Hindlimb muscle (tissue), 1 donor: ENCODE results near the gene GABRR3. TPM values are rescaled to one million over a fixed set of nuclear protein-coding genes. Genes with fewer than 3 reads are reported as not detected.
A peak's percentile ranks its signal among the peaks of the same experiment; 100 is the strongest.

Source experiments
- DNase-seq: peaks from one replicate; pipeline ENCODE4 v3.0.0-alpha.2; 2013
- polyA plus RNA-seq: library from polyadenylated mRNA; unstranded; fragments of 120-200 nt; gene quantifications from one replicate; pipeline ENCODE4 v1.2.1, GENCODE V29; 2013; ENCODE audit not compliant: insufficient read length

The GABRR3 gene
- not detected for polyA plus RNA-seq

- no peak for DNase-seq
These were observed at the start of gene GABRR3 for GRCh38 chr3:98035208-98035607. GABRR3 (minus strand) TSS chr3:98035315; CDS start chr3:98034987, 328 bp downstream.

GRCh38 chr3:98073486-98073885, 38.4 kb upstream of the GABRR3 start:
- DNase-seq, result no peak

- no peak for DNase-seq
These were observed 35.7 kb upstream of the GABRR3 start for GRCh38 chr3:98070840-98071239.

- no peak for DNase-seq
These were observed 33.7 kb upstream of the GABRR3 start for GRCh38 chr3:98068824-98069223.

- DNase-seq, result no peak
These were observed 23.3 kb upstream of the GABRR3 start for GRCh38 chr3:98058244-98058960.

- no peak for DNase-seq
These were observed 22.5 kb upstream of the GABRR3 start for GRCh38 chr3:98057631-98058030.

GRCh38 chr3:98056035-98056434, 20.9 kb upstream of the GABRR3 start:
- DNase-seq, result no peak

GRCh38 chr3:98049271-98049670, 14.2 kb upstream of the GABRR3 start:
- DNase-seq, result no peak

- no peak for DNase-seq
These were observed 13.5 kb upstream of the GABRR3 start for GRCh38 chr3:98048586-98048985.

GRCh38 chr3:98041350-98041749, 6.2 kb upstream of the GABRR3 start:
- no peak for DNase-seq

GRCh38 chr3:98039322-98040024, 4.4 kb upstream of the GABRR3 start:
- peak; percentile 78 for DNase-seq

- DNase-seq, result no peak
These were observed 3.8 kb upstream of the GABRR3 start for GRCh38 chr3:98038876-98039275.

GRCh38 chr3:98038286-98038685, 3.2 kb upstream of the GABRR3 start:
- no peak for DNase-seq

GRCh38 chr3:98034486-98034885, 629 bp downstream of the GABRR3 start:
- DNase-seq, result no peak

GRCh38 chr3:98034036-98034435, 1.1 kb downstream of the GABRR3 start:
- no peak for DNase-seq

- no peak for DNase-seq
These were observed 2.2 kb downstream of the GABRR3 start for GRCh38 chr3:98032904-98033303.

- DNase-seq, result no peak
These were observed 2.9 kb downstream of the GABRR3 start for GRCh38 chr3:98032265-98032664.

GRCh38 chr3:98029083-98029482, 6.0 kb downstream of the GABRR3 start:
- no peak for DNase-seq

GRCh38 chr3:98027085-98027446, 8.0 kb downstream of the GABRR3 start:
- DNase-seq, result no peak

- no peak for DNase-seq
These were observed 8.6 kb downstream of the GABRR3 start for GRCh38 chr3:98026425-98027084.

GRCh38 chr3:98025392-98025945, 9.6 kb downstream of the GABRR3 start:
- DNase-seq, result no peak

- peak; percentile 82 for DNase-seq
These were observed 11.9 kb downstream of the GABRR3 start for GRCh38 chr3:98022978-98023820.
